ENCODE measurements around the gene SORCS2.

- no peak for TF ChIP-seq EZH2 (IDR thresholded peaks at IDR 0.05; ENCODE audit: insufficient read depth, poor library complexity, severe bottlenecking)
- no peak for TF ChIP-seq EZH2phosphoT487 (IDR thresholded peaks at IDR 0.05; ENCODE audit: insufficient read depth, low read depth)
These were observed 308.1 kb downstream of the SORCS2 start for GRCh38 chr4:7500404-7500803.

Measured in GM23248 (cell line).